22Rv1 (cell line): ENCODE data around the gene NUP85.

Experiments used
- CTCF ChIP-seq: fragments of 450-650 bp; IDR thresholded peaks from 2 replicates; pipeline ENCODE4 v1.5.1; 2017; ENCODE audit warnings: mild to moderate bottlenecking
- ZFX ChIP-seq: fragments of 450-650 bp; IDR thresholded peaks from 2 replicates; pipeline ENCODE4 v1.6.1; 2017; ENCODE audit warnings: antibody characterized with exemption, borderline replicate concordance

GRCh38 chr17:75260641-75261335, 55.3 kb downstream of the NUP85 start:
- no peak for TF ChIP-seq CTCF
- TF ChIP-seq ZFX, result no peak
